HG03025 (cell line): Measurements from ENCODE around the gene ARHGEF28.

Experiments used
- ATAC-seq: cut with Tn5 transposase; IDR thresholded peaks from one replicate; pipeline ENCODE4 v1.9.1; 2021; ENCODE audit warnings: mild to moderate bottlenecking, moderate library complexity; ENCODE audit not compliant: unreplicated experiment, low FRiP score

The ARHGEF28 gene

GRCh38 chr5:73620334-73620687 lies 5.7 kb upstream of the ARHGEF28 start:
- ATAC-seq = no peak

GRCh38 chr5:73623060-73623459 lies 2.9 kb upstream of the ARHGEF28 start:
- ATAC-seq = no peak

DNA sequence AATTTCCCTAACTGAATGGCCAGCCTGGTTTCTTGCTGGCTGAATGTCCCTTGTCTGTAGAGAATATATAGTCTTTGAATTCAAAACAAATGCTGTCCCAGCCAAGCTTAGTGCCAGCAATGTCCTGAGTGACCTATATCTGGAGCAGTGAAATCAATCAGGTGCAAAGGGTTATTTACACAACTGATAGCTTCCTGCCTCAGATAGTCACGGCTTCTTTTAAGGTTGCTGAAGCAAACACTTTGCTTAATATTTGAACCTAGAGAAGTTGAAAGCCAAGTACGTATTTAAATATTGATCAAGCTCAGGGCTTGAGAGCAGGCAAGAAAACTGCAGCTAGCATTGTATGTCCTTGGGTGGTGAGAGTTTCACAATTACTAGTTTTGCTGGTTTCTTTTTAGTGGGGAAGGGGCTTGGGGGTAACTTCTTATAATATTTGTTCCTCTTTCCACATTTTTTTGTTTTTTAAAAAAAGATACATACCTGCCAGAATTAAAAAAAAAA lies 2.0 kb upstream of the ARHGEF28 start:
- ATAC-seq = no peak

DNA sequence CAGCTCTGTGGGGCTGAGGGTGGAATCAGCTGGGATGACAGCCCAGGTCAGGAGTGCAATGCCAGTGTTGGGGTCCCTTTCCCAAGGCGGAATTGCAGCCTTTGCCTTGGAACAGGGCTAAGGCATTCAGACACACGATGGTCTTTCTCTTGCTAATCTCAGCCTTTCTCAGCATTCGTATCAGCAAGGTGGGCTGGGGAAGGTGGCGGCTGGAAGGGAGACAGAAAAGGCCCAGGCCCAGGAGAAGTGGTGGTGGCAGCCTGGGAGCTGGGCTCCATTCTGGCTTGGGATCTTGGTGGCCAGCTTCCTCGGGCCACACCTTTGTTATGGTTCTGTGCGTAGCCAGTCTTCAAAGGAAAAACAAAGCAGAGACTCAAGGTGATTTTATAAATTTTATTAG lies 1.1 kb upstream of the ARHGEF28 start:
- ATAC-seq = no peak

DNA sequence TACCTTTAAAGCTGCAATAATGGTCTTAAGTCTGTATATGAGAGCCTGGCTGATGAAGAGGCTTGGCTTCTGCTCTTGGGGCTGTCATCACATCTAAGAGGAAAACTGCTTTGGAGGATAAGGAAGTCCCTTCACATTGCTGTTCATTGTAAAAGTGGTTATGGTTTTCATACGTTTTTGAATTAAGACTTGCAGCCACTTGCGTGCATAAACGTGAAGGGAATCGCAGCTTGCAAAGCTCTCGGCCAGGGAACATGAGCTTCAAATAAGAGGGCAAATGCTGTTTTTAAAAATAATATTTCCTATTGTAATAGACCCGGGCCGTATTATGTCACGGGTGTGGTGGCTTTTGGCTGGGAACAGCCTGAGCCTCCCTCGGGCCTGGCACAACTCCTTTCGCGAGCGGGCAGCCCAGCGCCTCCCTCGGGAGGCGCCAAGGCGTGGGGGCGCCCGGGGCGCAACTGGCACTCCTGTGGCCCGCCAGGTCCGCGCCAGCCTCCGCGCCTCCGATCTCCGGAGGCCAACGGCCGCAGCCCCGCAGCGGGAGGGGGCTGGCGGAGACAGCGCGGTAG lies 538 bp upstream of the ARHGEF28 start:
- no peak for ATAC-seq

DNA sequence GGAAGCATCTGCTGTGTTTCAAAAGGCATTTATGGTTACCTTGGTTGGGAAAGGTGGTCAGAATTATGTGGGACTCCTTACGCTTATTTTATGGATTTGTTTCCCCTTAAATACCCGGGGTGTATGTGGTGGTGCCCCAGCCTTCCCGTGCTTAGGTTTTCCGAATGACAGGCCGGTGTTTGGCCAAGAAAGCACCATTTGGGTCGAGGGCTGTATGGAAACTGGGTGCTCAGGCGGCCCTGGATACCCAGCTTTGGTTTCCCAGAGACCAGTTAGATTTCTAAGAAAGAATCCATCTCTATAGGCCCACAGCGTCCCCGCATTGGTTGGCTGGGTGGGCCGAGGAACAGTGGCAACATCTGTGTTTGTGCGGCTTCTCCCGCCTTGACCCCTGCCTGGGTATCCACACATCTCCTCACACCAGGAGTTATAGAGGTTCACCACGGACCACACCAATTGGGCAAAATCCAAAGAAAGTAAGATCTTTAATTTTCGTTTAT lies 868 bp downstream of the ARHGEF28 start:
- ATAC-seq = no peak

DNA sequence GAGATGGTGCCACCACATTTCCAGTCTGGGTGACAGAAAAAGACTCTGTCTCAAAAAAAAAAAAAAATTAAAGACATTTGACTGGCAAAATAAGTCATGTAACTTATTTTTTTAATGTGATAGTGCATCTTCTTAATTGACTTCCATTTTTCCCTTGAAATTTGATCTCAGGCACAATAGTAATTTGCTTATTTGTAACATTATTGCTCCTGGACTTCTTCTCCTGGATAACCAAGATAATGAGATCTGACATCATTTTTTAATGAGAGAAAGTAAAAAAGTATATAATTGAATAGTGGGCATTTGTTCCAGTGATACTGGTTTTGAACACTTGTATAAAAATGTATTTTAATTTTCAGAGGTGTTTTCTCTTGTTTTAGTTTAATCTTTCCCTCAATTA lies 3.5 kb downstream of the ARHGEF28 start:
- ATAC-seq = no peak

DNA sequence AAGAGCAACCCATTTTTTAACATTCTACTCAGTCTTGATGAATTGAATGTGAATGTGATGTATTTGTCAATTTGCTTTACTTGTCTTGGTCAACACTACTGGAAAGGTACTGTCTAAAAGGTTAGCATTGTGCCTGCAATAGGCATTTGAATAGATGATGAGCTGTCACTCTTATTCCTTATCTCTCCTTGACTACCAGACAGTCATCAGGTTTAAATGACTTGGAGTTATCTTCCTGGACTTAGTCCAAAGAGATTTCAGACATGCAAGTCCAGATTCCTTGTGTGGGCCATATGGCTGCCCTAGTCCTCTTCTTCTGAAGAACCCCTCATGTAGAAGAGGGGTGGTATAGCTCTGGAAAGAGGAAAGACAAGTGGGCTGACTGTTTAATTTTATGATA lies 4.8 kb downstream of the ARHGEF28 start:
- ATAC-seq = no peak

DNA sequence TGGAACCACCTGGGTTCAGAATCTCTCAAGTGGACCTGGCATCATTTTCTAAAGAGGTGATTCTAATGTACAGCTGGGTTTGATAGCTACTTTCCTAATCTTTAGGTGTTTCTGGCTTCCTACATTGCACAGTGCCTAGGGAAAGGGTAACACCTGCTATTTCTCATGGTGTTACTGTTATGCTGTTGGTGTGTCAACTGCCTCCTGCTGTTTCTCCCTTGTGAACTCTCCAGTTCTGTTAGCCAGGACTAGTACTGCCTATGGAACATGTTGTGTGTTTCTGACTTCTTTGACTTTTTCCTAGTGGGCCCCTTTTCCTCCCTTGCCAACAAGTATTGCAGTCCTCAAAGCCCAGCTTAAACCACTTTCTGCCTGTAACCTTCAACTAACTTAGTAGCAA lies 5.5 kb downstream of the ARHGEF28 start:
- no peak for ATAC-seq

- ATAC-seq = no peak
Measured at GRCh38 chr5:73633060-73633459, 7.1 kb downstream of the ARHGEF28 start.

DNA sequence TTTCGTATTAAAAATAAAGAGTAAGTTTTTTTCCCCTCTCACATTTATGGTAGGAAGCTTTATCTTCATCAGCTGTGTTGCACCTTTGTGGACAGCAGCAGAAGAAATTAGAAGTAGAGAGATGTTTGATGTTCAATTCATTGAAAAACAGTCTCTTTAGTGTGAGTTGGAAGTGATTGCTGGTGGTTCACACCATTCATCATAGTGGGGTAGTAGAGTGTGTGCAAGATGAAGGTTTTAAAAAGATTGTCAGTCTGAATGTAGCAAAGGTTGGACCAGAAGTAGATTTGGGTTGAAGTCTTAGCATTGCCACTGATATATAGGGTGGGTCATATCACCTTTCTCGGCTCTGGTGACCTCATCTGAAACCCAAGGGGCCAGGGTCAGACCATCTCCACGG lies 10.4 kb downstream of the ARHGEF28 start:
- ATAC-seq = no peak

- ATAC-seq = no peak
Measured at GRCh38 chr5:73637565-73637964, 11.6 kb downstream of the ARHGEF28 start.

DNA sequence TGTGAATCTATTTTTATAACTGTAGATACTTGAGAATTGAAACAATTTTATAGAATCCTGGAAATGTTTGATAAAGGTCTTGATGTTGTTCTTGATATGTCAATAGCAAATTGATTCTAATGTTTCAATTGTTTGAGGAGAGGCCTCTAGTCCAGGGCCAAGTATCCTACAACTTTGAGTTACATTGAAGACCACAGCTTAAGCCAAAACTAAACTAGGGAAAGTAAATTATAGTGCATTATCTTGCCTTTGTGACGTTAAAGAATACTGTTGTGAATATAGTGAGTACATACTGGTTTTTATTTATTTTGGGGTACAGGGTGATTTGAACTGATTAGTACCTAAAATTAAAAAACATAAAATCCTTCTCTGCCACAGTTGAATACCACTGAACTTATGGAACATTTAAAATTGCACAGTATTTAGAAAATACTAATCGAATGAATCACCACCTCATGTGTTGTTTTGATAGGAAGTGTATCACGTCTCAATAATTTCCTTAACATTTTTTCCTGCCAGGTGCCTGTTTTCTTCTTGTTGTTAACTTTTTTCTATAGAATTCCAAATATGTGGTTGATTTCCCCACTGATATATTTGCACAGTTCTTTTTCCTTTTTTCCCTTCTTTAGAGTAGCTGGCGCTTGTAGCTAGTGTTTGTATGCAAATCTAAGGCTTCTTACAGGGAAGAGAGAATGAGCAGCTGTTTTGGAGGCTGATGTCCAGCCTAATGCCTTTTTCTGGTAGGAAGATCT lies 12.5 kb downstream of the ARHGEF28 start:
- no peak for ATAC-seq

GRCh38 chr5:73640861-73641320 lies 14.9 kb downstream of the ARHGEF28 start:
- ATAC-seq = no peak

DNA sequence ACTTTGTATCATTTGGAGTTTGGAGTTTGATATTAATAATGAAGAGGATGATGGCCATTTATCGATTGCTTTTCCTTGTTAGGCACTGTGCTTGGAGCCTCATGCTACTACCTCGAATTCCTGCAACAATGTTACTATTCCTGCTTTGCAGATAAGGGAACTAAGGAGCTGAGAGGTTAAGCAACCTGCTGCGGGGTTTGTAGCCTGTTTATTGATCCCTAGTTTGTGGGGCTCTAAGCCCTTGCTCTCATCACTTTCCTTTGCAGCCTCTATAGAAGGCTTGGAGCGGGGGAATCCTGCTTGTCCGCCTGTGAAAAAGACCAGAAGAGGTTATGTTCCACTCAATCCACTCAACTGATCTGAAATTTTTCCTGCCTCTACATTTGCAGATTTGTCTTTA lies 15.8 kb downstream of the ARHGEF28 start:
- ATAC-seq = no peak

DNA sequence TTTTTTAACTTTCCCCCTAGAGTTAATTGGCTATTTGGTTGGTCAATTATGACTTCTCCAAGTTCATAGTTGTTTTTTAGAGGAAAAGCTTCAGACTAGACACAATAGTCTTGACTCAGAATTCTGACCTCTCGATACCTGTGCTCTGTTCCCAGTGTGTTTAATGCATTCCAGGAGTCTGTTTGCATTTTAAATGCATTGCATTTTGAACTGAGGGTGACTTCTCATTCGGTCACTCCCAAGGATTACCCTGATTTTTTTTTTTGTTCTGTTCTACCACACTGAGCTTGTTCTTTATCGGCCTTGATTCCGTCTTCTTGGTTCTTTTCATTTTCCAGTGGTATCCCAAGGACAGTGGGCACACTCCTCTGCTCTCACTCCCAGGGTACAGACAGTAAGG lies 16.3 kb downstream of the ARHGEF28 start:
- no peak for ATAC-seq

GRCh38 chr5:73644385-73644963 lies 18.5 kb downstream of the ARHGEF28 start:
- ATAC-seq = no peak

DNA sequence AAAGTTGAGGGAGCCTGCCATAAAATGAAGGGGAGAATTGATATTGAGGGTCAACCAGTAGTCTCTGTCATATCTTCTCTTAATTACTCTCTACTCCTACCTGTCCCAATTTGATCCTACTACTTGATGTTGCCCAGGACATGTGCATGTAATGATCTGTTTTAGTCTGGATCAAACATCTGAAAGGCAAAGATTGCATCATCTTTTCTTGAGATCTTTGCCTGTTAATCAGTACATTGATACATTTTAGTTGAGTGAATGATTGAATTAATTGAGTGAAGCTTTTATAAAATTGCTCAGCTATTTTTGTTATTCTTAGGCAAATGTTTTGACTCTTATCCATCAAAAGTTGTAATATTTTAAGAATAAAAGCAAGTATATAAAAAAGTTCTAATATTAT lies 21.7 kb downstream of the ARHGEF28 start:
- ATAC-seq = no peak

DNA sequence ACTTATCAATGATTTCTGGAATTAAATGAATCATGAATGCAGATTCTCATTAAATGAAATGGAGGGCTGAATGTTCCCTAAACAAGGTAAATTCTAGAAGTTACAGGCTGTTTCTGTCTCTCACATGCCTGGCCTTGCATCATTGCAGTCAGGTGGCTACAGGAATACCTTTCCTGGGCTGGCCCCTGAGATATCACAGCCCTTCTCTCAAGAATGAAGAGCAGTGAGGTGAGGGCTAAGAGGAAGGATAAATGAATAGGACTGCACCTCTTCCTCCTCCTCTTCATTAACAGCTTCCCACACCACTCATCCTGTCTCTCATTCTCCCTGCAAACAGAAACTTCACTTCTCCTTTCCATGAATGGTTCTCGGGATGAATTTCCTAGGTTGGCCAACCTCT lies 22.5 kb downstream of the ARHGEF28 start:
- no peak for ATAC-seq

DNA sequence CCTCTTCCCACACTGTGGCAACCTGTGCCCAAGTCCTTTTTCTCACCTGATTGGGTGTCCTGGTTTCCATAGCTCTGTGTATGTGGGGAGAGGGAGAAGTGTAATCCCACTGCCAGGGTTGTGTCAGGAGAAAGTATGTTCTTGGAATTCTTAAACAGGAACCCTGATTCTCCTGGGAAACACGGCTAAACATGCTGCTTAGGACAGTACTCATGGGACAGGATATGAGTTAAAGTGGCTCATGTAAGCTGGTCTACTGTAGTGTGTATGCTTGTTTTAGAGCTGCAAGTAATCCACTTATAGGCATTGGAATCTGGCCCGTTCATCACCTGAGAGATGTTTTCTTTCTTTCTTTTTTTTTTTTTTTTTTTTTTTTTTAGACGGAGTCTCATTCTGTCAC lies 23.9 kb downstream of the ARHGEF28 start:
- no peak for ATAC-seq

- no peak for ATAC-seq
Measured at GRCh38 chr5:73652391-73652790, 26.4 kb downstream of the ARHGEF28 start.
